OCI-LY7 (cell line): ENCODE results near the gene ZNF516.

ENCODE experiments used
- EZH2phosphoT487 ChIP-seq: fragments of 200-600 bp; sonication (generic); IDR thresholded peaks from 2 replicates; pipeline ENCODE4 v1.6.1; 2018; ENCODE audit warnings: low read depth, borderline replicate concordance, mild to moderate bottlenecking, mixed run types, antibody characterized with exemption, low read length, moderate library complexity, mixed read lengths
- TF ChIP-seq, protein P1 (sequence below): fragments of 200-600 bp; sonication (generic); conservative IDR thresholded peaks from 2 replicates; pipeline ENCODE4 v1.5.1; 2014; ENCODE audit warnings: mild to moderate bottlenecking, antibody characterized with exemption, low read length, moderate library complexity, mixed read lengths

GRCh38 chr18:76460482-76460881 lies 34.6 kb downstream of the ZNF516 start:
- TF ChIP-seq, protein P1, sequence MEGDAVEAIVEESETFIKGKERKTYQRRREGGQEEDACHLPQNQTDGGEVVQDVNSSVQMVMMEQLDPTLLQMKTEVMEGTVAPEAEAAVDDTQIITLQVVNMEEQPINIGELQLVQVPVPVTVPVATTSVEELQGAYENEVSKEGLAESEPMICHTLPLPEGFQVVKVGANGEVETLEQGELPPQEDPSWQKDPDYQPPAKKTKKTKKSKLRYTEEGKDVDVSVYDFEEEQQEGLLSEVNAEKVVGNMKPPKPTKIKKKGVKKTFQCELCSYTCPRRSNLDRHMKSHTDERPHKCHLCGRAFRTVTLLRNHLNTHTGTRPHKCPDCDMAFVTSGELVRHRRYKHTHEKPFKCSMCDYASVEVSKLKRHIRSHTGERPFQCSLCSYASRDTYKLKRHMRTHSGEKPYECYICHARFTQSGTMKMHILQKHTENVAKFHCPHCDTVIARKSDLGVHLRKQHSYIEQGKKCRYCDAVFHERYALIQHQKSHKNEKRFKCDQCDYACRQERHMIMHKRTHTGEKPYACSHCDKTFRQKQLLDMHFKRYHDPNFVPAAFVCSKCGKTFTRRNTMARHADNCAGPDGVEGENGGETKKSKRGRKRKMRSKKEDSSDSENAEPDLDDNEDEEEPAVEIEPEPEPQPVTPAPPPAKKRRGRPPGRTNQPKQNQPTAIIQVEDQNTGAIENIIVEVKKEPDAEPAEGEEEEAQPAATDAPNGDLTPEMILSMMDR = no peak
- TF ChIP-seq EZH2phosphoT487 = no peak
